ENCODE results near the gene PADI2.

Gene PADI2

GRCh38 chr1:17161926-17162800 is 42.9 kb upstream of the PADI2 start:
- Histone ChIP-seq H3K9ac (ENCODE audit: insufficient read length) (no peak overlapping the region), H3K36me3 (ENCODE audit: insufficient read depth, low read length) (no peaks in the 10 kb centered on the region), H3K9me3 (ENCODE audit: low read depth, low read length) (no peaks in the 10 kb centered on the region), H3K27ac (no peak overlapping the region), H3K4me3 (no peak overlapping the region)
- no peak for TF ChIP-seq POLR2AphosphoS5 (IDR thresholded peaks at IDR 0.05; ENCODE audit: borderline replicate concordance, low read depth, low read length)
- no peak for TF ChIP-seq FOXP2 (optimal IDR thresholded peaks at IDR 0.05; ENCODE audit: control extremely low read depth, extremely low read length, insufficient read depth)
- no peak for TF ChIP-seq EZH2 (IDR thresholded peaks at IDR 0.05)
- no peak for DNase-seq (ENCODE audit: low read depth, low spot score)

- TF ChIP-seq FOXP2 (optimal IDR thresholded peaks at IDR 0.05; ENCODE audit: control extremely low read depth, extremely low read length, insufficient read depth): no peak
- TF ChIP-seq EZH2 (IDR thresholded peaks at IDR 0.05): no peak
- no peak for TF ChIP-seq POLR2AphosphoS5 (IDR thresholded peaks at IDR 0.05; ENCODE audit: borderline replicate concordance, low read depth, low read length)
- DNase-seq (ENCODE audit: low read depth, low spot score): no peak
- H3K9ac ChIP-seq (ENCODE audit: insufficient read length): no peak overlapping the region
- H3K4me3 ChIP-seq: no peak overlapping the region
- H3K27ac ChIP-seq: no peak overlapping the region
- H3K9me3 ChIP-seq (ENCODE audit: low read depth, low read length): no peaks in the 10 kb centered on the region
- H3K36me3 ChIP-seq (ENCODE audit: insufficient read depth, low read length): no peaks in the 10 kb centered on the region
These were observed 42.0 kb upstream of the PADI2 start for GRCh38 chr1:17161137-17161740.

GRCh38 chr1:17158961-17159360 is 39.7 kb upstream of the PADI2 start:
- no peak overlapping the region for H3K27ac ChIP-seq
- no peak overlapping the region for H3K4me3 ChIP-seq
- no peak for DNase-seq (ENCODE audit: low read depth, low spot score)
- H3K36me3 ChIP-seq (ENCODE audit: insufficient read depth, low read length): no peaks in the 10 kb centered on the region
- H3K9ac ChIP-seq (ENCODE audit: insufficient read length): no peak overlapping the region
- no peak for TF ChIP-seq FOXP2 (optimal IDR thresholded peaks at IDR 0.05; ENCODE audit: control extremely low read depth, extremely low read length, insufficient read depth)
- no peak for TF ChIP-seq POLR2AphosphoS5 (IDR thresholded peaks at IDR 0.05; ENCODE audit: borderline replicate concordance, low read depth, low read length)
- no peak for TF ChIP-seq EZH2 (IDR thresholded peaks at IDR 0.05)
- H3K9me3 ChIP-seq (ENCODE audit: low read depth, low read length): 0 out of 2 replicates have a peak, but pooled peaks cover 5% of the 10 kb centered on the region

- no peak overlapping the region for H3K27ac ChIP-seq
- no peak overlapping the region for H3K9ac ChIP-seq (ENCODE audit: insufficient read length)
- H3K36me3 ChIP-seq (ENCODE audit: insufficient read depth, low read length): no peaks in the 10 kb centered on the region
- 0 out of 2 replicates have a peak, but pooled peaks cover 5% of the 10 kb centered on the region for H3K9me3 ChIP-seq (ENCODE audit: low read depth, low read length)
- H3K4me3 ChIP-seq: no peak overlapping the region
- TF ChIP-seq EZH2 (IDR thresholded peaks at IDR 0.05): no peak
- no peak for TF ChIP-seq FOXP2 (optimal IDR thresholded peaks at IDR 0.05; ENCODE audit: control extremely low read depth, extremely low read length, insufficient read depth)
- no peak for TF ChIP-seq POLR2AphosphoS5 (IDR thresholded peaks at IDR 0.05; ENCODE audit: borderline replicate concordance, low read depth, low read length)
- DNase-seq (ENCODE audit: low read depth, low spot score): no peak
These were observed 36.9 kb upstream of the PADI2 start for GRCh38 chr1:17156108-17156507.

DNA sequence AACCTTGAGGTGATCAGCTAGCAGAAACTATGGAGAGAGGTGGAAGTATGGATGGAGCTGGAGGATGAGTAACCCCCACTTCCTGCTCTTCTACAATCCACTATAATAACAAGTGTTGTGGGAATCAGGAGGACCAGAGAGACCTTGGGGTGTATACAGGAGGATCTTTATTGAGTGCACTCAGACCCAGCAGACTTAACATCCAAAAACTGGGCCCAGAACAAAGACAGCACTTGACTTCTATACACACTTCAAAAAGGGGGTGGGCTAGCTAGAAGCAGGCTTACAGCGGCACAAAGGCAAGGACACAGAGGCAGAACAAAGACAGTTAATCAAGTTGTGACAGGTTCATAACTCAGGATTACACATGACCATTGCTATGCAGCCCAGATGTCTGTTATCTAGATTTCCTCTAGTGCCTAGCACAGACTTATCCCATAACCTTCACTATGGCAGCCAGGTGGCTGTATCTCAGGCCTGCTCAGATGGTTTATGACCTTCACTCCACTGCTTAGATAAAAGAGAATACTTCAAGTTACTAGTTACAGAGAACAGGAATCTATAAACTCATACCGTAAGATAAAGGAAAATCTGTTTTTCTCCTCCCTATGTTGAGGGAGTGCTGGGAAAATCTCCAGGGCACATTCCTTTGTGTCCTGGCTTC is 36.1 kb upstream of the PADI2 start:
- Histone ChIP-seq H3K27ac (no peak overlapping the region), H3K36me3 (ENCODE audit: insufficient read depth, low read length) (no peaks in the 10 kb centered on the region), H3K9ac (ENCODE audit: insufficient read length) (no peak overlapping the region), H3K4me3 (no peak overlapping the region), H3K9me3 (ENCODE audit: low read depth, low read length) (0 out of 2 replicates have a peak, but pooled peaks cover 5% of the 10 kb centered on the region)
- no peak for DNase-seq (ENCODE audit: low read depth, low spot score)
- TF ChIP-seq POLR2AphosphoS5 (IDR thresholded peaks at IDR 0.05; ENCODE audit: borderline replicate concordance, low read depth, low read length): no peak
- TF ChIP-seq EZH2 (IDR thresholded peaks at IDR 0.05): no peak
- TF ChIP-seq FOXP2 (optimal IDR thresholded peaks at IDR 0.05; ENCODE audit: control extremely low read depth, extremely low read length, insufficient read depth): no peak

GRCh38 chr1:17149771-17150170 is 30.5 kb upstream of the PADI2 start:
- Histone ChIP-seq H3K36me3 (ENCODE audit: insufficient read depth, low read length) (no peaks in the 10 kb centered on the region), H3K9ac (ENCODE audit: insufficient read length) (no peak overlapping the region), H3K9me3 (ENCODE audit: low read depth, low read length) (0 out of 2 replicates have a peak, but pooled peaks cover 3% of the 10 kb centered on the region), H3K4me3 (no peak overlapping the region), H3K27ac (no peak overlapping the region)
- TF ChIP-seq FOXP2 (optimal IDR thresholded peaks at IDR 0.05; ENCODE audit: control extremely low read depth, extremely low read length, insufficient read depth): no peak
- DNase-seq (ENCODE audit: low read depth, low spot score): no peak

DNA sequence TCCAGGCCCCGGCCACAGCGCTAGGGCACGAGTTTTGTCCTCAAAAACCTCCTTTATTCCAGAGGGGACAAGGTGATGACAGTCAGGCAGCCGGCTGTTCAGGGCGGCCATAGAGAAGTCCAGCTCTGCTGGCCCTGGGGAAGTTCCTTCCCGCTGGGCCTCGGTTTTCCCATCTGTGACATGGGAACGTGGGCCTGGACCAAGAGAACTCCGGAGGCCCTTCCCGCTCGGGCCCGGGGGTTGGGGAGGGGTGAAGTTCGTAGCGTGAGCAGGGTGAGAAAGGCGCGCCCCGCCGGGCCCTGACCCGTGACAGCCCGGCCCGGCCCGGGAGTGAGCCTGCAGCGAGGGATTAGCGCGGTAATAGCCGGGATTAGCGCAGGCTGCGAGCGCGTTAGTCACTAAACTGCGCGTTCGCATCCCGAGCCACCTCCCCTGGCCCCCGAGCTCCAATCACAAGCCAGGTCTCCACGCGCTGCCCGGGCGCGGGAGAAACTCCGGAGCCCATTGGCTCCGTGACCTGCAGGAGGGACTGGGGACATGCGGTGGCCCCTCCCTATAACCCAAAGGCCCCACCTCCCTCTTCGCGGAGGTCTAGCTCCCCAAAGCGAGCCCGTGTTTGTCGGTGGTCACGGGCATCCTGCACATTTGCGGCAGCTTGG is 29.8 kb upstream of the PADI2 start:
- Histone ChIP-seq H3K36me3 (ENCODE audit: insufficient read depth, low read length) (no peaks in the 10 kb centered on the region), H3K9ac (ENCODE audit: insufficient read length) (no peak overlapping the region), H3K9me3 (ENCODE audit: low read depth, low read length) (no peaks in the 10 kb centered on the region), H3K4me3 (no peak overlapping the region), H3K27ac (no peak overlapping the region)
- TF ChIP-seq FOXP2 (optimal IDR thresholded peaks at IDR 0.05; ENCODE audit: control extremely low read depth, extremely low read length, insufficient read depth) (no peak), POLR2AphosphoS5 (IDR thresholded peaks at IDR 0.05; ENCODE audit: borderline replicate concordance, low read depth, low read length) (no peak), EZH2 (IDR thresholded peaks at IDR 0.05) (no peak)
- no peak for DNase-seq (ENCODE audit: low read depth, low spot score)

GRCh38 chr1:17145648-17146047 is 26.4 kb upstream of the PADI2 start:
- no peak overlapping the region for H3K27ac ChIP-seq
- H3K4me3 ChIP-seq: no peak overlapping the region
- H3K9me3 ChIP-seq (ENCODE audit: low read depth, low read length): no peaks in the 10 kb centered on the region
- no peak overlapping the region for H3K9ac ChIP-seq (ENCODE audit: insufficient read length)
- no peak for DNase-seq (ENCODE audit: low read depth, low spot score)
- H3K36me3 ChIP-seq (ENCODE audit: insufficient read depth, low read length): no peaks in the 10 kb centered on the region
- TF ChIP-seq POLR2AphosphoS5 (IDR thresholded peaks at IDR 0.05; ENCODE audit: borderline replicate concordance, low read depth, low read length) (no peak), FOXP2 (optimal IDR thresholded peaks at IDR 0.05; ENCODE audit: control extremely low read depth, extremely low read length, insufficient read depth) (no peak), EZH2 (IDR thresholded peaks at IDR 0.05) (no peak)
